HG03280 (cell line): Measurements from ENCODE around the gene BIN1.
A peak's percentile ranks its signal among the peaks of the same experiment; 100 is the strongest.

Experiments used
- ATAC-seq: cut with Tn5 transposase; IDR thresholded peaks from one replicate; pipeline ENCODE4 v1.9.1; 2021; ENCODE audit warnings: mild to moderate bottlenecking, moderate library complexity; ENCODE audit not compliant: unreplicated experiment

The BIN1 gene

GRCh38 chr2:127059559-127059958 is 47.4 kb downstream of the BIN1 start:
- ATAC-seq = no peak

GRCh38 chr2:127058954-127059252 is 48.1 kb downstream of the BIN1 start:
- ATAC-seq = no peak

GRCh38 chr2:127058246-127058953 is 48.6 kb downstream of the BIN1 start:
- no peak for ATAC-seq

- ATAC-seq = no peak
Measured at GRCh38 chr2:127057371-127058245, 49.3 kb downstream of the BIN1 start.

- no peak for ATAC-seq
Measured at GRCh38 chr2:127056631-127057370, 50.2 kb downstream of the BIN1 start.

- ATAC-seq = no peak
Measured at GRCh38 chr2:127056086-127056485, 50.9 kb downstream of the BIN1 start.

GRCh38 chr2:127055786-127056076 is 51.2 kb downstream of the BIN1 start:
- no peak for ATAC-seq

- ATAC-seq = no peak
Measured at GRCh38 chr2:127054996-127055785, 51.8 kb downstream of the BIN1 start.

- ATAC-seq = no peak
Measured at GRCh38 chr2:127054604-127054930, 52.4 kb downstream of the BIN1 start.

GRCh38 chr2:127053731-127054603 is 53.0 kb downstream of the BIN1 start:
- ATAC-seq = no peak

- ATAC-seq = no peak
Measured at GRCh38 chr2:127052771-127053691, 53.9 kb downstream of the BIN1 start.

GRCh38 chr2:127052057-127052770 is 54.7 kb downstream of the BIN1 start:
- no peak for ATAC-seq

- ATAC-seq = no peak
Measured at GRCh38 chr2:127051116-127052056, 55.6 kb downstream of the BIN1 start.

GRCh38 chr2:127050803-127051115 is 56.2 kb downstream of the BIN1 start:
- ATAC-seq = no peak

- ATAC-seq = peak; percentile 71
Measured at GRCh38 chr2:127049927-127050802, 56.8 kb downstream of the BIN1 start.

- ATAC-seq = no peak
Measured at GRCh38 chr2:127048969-127049897, 57.7 kb downstream of the BIN1 start.
